HL-60 (cell line): Measurements from ENCODE around the gene DYRK3.

Experiments
- CTCF ChIP-seq: IDR thresholded peaks from one replicate; pipeline ENCODE4 v1.5.1; 2011; ENCODE audit warnings: low read length, control low read depth, inconsistent platforms; ENCODE audit not compliant: insufficient read depth
- REST ChIP-seq: IDR thresholded peaks from 2 replicates; pipeline ENCODE4 v1.6.1; 2012; ENCODE audit warnings: low read depth; ENCODE audit not compliant: insufficient replicate concordance
- SPI1 ChIP-seq: IDR thresholded peaks from 2 replicates; pipeline ENCODE4 v1.6.1; 2012; ENCODE audit warnings: low read depth, mild to moderate bottlenecking, borderline replicate concordance

- TF ChIP-seq CTCF (no peak), REST (no peak), SPI1 (no peak)
These were observed 15.7 kb downstream of the DYRK3 start for GRCh38 chr1:206651014-206651413.
